GM19452 (cell line): ENCODE data around the gene WDR49.

ENCODE experiments used
- ATAC-seq: cut with Tn5 transposase; IDR thresholded peaks from one replicate; pipeline ENCODE4 v1.9.1; 2021; ENCODE audit not compliant: unreplicated experiment

The WDR49 gene

DNA sequence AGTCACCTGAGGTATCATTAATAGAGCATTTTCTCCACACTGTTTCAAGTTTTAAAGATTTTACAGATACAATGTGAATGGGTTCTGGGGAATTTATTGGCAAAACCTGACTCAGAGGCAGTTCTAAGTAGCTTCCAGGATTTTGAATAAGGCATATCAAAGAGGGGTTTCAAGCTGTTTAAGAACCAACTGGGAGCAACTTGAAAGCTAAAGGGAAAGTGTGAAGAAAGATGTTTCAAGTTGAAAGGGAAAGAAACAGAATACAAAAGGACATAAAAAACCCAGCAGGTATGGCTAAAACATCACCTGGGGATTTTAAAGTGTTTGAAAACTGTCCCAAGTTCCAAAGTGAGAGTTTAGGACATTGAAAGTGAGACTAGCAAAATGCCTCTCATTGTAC is 162.1 kb downstream of the WDR49 start:
- ATAC-seq: no peak

DNA sequence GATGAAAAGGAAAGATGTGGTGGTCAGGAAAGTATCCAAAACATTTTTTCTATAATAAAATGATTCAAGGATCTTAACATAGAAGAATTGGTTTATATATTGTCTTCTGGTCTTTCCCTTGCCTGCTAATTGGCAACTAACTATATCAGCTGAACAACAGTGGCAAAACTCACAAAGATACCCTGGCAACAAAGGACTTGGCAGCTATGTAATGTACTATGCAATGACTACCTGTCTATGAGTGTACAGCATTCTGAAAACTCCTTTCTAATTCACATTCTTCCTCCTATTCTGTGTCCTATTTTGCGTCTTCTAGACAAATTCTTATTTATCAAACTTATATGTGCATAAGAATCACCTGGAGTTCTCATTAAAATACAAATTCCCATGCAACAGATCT is 164.2 kb downstream of the WDR49 start:
- ATAC-seq: no peak

DNA sequence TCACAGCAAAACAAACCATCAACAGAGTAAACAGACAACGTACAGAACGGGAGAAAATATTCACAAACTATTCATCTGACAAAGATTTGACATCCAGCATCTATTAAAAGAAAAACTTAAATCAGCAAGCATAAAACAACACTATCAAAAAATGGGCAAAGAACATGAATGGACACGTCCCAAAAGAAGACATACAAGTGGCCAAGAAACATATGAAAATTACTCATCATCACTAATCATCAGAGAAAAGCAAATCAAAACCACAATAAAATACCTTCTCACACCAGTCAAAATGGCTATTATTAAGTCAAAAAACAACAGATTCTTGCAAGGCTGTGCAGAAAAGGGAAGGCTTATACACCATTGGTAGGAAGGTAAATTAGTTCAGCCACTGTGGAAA is 166.2 kb downstream of the WDR49 start:
- ATAC-seq: no peak

DNA sequence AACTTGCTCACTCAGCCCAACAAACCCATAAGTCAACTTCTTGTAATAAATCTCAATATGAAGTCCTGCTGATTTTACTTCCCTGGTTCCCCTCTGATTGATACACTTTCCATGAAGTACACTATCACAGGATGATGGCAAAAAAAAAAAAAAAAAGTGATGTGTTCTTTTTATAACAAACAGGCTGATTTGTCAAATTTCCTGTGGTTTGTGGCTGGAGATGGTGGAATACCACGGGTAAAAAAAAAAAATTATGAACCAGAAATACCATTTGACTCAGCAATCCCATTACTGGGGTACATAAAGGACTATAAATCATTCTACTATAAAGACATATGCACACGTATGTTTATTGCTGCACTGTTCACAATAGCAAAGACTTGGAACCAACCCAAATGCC is 169.2 kb downstream of the WDR49 start:
- no peak for ATAC-seq

DNA sequence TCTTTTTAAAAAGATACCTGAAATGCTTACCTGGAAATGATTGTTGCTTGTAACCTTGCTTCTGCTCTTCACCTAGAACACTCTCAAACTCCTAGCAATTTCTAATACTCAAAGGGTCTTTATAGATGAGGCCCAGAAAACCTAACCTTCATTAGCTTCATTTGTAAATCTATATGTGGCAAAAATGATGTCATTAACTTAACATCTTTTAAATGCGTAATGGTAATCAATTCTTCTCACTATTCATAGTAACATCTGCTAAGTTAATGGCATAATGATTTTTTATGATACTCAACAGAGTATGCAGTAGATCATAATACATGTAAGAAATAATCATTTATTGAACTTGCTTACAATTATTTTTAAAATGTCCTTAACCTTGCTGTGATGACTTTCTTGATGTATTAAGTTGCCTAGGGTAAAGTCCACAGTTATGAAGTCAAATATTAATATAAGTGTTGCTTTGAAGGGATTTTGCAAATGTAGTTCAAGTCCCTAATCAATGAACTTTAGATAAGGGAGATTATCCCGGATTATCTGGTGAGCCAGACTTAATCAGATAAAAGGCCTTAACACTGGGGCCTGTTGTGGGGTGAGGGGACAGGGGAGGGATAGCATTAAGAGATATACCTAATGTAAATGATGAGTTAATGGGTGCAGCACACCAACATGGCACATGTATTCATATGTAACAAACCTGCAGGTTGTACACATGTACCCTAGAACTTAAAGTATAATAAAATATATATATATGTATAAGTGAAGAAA is 169.8 kb downstream of the WDR49 start:
- ATAC-seq: no peak

DNA sequence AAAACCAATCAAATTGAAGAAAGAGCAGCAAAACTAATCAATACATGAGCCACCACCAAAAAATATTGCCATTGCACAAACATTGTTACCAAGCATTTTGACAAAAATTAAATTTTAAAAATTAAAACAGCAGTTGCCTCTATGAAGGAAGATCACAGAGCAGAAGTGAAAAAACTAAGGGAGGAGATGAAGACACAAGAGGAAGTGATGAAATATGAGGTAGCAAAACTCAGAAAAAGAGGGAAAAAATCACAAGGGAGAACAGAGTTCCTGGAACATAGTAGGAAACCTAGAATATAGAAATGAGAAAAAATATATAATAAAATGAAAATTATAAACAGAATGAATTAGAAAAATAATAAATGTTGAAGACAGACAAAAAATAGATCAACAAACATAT is 172.6 kb downstream of the WDR49 start:
- no peak for ATAC-seq

DNA sequence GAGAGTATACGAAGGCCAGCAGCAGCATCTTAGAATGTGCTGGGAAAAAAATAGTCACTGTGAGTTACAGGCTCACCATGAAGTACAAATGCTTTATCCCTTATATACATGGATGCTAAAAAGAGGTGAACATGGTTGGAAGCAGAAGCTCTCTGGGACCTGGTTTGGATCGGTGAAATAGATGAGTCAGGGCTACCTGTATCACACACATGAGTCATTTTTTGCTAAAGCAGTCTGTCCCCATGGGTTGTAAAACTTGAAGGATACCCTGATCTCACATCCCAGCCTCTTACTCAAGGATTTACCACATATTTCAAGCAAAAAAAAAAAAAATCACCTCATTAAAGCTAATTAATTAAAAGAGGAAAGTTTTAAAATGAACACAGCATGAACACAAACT is 173.0 kb downstream of the WDR49 start:
- ATAC-seq: no peak

DNA sequence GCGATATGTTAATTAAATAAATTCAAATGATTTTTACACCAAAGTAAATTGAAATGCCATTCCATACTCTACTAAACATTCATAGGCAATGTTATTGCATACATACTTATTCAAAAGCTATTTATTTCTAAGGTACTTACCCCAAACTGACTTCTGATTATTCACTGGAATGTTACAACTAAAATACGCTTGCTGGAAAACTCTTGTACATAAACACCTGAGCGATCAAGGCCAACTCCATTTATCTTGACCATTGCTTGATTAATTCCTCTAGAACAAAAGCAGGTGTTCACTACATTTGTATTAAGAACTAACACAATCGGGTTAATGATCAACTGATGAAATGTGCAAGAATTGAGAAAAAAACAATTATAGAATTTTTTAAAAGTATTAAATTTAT is 179.9 kb downstream of the WDR49 start, which contains the start of gene SERPINI2:
Gene SERPINI2, minus strand, starts transcription at position 180 of the 400 bp plus-strand sequence. CDS start 2,208 bp downstream, outside the sequence.
- ATAC-seq: no peak

DNA sequence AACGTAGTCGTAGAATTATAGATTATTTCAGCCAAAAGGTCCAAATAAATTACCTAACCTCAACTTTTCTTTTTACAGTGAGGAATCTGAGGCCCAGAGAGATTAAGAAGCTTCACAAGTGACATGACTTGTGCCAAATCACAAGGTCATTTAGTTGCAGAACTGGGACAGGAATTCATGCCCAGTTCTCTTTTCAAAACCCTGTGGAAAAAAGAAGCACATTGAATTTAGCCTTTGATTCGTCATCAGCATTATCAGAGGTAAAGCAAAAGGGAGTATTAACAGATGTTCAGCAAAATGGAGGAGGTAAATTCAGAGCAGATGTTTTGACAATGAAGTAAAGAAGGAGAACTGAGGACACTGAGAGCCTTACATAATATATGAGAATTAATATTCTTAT is 184.4 kb downstream of the WDR49 start:
- no peak for ATAC-seq

DNA sequence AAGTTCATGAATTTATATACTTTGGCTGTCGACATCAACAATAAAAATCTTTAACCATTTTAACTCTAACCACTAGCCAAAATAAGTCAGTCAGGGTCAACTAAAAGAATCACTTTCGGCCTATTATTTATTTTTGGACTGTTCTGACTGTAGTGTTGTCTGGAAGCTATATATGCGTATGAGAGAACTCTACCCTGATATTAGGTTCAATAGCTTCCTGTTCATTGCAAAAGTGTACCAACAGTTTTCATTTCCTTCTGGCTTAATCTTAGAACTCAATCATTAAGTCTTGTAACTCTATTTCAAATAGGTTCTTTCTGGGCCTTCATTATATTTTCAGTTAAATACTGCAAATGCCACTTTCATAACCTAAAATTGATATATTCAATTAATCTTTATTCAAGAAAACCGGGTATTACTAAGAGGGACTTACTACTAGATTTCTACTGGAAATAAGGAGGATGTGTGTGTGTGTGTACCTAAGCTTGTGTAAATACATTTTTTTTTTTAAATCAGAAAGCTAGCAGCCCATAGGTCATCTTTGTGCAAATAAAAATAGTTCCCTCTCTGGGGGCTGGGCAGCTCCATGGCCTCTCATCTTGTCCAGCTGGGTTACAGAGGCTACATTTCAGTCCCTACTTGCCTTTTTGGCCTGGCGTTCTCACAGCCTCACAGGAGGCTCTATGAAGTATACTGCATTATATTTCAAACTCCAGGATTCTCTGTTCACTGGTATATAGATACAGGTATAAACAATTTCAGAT is 185.7 kb downstream of the WDR49 start:
- ATAC-seq: no peak

DNA sequence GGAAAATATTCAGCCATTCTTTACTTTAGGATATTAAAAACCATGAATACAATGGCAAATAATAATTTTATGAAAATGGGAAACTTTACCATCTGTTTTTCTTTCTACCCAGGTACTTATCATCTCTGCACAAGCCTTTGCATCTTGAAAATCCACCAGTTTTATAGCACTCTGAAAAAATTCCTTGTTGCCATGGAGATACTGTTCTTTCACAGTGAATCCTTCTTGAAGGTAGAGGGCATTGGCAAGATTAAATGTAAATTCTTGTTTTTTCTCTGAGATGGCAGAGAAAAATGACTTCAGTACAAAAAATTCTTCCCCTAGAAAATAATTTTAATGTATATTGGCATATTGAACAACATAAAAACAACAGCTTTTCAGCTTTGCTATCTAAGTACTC is 186.8 kb downstream of the WDR49 start:
- ATAC-seq: no peak

DNA sequence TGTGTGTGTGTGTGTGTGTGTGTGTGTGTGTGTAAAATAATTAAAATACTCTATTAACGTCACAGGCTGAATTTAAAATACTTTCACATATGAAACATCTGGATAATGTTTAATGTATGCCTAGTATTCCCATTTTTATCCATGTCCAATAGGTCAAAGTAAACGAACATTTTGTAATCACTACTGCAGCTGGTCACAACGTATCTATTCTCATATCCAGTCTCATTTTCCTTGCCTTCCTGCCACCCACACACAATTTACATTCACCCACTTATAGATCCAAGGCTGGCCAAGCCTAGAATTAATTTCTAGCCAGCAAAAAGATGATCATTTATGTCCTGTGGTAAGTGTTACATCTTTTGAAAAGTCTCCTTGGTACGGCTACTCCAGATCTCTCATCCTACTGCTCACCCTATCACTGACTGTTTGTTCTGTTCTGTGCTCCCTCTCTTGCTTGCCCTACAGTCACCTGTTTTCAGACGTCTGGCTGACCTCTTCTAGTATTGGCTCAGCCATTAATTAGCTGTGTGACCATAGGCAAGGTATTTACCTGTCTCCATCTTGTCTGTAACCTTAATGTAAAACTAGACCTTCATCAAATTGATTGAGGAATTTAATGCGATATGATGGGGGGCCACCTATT is 197.5 kb downstream of the WDR49 start:
- no peak for ATAC-seq

DNA sequence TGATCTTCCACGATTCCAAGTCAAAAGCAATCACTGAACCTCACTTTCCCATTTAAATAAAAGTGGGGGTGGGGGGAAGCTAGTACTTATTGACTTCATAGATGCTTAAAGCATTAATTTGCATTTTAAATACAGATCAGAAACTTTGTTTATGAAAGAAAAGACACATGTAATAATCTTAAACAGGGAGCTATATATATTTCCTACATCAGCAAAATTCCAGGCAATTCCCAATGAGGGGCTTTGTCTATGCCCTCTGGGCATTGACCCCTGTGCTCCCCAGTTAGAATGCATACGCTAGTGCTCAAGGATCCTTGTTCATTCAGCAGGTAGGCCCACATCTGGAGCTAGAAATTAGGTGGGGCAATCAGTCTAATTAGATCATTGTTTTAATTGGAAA is 199.9 kb downstream of the WDR49 start:
- no peak for ATAC-seq

DNA sequence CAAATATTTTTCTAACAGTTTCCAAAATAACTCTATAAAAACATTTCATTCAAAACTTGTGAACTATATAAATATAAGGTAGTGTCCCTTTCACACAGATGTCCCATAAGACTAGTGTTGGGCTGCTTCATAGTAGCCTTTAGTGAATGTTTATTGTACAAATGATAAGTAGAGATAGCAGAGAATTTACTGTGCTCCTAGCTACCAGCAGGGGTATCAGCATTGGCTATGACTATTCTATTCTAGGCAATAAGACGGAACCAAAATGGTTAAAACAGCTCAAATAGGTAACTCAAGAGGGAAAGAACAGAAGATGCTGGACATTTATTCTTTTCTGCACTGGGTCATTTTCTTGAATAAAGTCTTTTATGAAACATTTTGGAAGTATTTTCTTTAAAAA is 202.5 kb downstream of the WDR49 start:
- no peak for ATAC-seq

DNA sequence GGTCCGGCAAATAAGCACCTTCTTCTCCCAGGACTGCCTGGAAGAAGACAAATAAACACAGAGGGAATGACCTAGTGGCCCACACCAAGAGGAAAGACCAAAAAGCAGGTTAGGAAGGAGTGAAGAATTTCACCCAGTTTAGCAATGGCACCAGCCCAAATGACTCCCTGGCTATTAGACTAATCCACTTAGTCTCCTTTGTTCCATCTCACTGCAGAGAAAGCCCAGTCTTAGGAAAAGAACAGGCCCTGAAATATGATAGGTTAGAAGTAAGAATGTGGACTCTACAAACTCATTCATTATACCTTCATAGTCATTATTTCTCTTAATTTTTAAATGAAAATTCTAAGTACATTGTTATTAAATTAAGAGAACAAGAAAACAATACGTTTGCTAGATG is 203.1 kb downstream of the WDR49 start:
- no peak for ATAC-seq

DNA sequence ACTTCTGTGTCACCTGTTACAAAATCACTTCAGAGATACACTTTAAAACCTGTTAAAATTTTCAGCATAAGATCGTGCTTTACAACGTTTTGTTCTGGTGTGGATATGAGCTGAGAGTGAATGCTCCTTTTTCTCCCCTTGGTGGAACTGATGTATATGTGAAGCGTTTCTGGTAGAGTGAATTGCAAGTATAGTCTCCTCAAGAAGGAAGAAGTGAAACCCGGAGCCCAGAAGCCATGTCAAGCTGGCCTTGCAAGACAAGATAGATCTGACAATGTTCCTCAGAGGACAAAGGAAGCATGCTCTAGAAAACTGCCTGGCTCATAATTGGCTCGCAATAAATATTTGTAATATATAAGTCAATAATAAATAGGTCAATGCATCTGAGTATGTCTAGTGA is 203.5 kb downstream of the WDR49 start:
- no peak for ATAC-seq

DNA sequence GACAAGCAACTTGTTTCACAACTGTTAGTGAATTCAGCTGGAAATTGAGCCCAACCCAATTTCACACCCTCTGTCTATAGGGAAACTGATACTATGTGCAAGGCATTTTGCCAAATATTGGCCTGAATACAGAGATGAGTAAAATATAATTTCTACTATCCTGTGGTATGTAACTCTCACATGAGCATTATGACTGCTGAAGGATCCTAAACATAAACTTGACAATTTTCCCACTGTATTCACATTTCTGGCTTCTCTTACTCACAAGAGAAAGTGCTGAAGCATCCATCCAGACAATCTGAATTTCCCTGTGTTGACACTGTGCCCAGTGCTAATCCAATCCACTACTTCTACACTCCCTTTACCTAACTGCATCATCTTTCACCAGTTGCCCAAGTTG is 208.3 kb downstream of the WDR49 start:
- no peak for ATAC-seq

DNA sequence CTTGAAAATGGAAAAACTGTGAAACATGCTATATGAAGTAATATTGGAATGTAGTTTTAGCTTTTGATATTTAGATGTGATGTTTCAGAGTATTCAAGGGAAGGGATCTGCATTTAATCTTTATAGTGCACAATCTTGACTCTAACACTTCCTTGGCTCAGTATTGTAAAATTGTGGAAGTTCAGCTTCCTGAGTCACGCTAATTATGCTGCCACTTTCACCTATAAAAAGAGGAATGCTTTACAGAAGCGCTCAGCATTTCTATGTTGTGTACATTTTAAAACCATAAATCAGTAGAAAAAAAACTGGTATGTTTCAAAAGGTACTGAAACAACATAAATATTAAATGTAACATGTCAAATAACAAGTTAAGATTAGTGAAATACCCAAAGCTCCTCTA is 212.5 kb downstream of the WDR49 start:
- no peak for ATAC-seq

DNA sequence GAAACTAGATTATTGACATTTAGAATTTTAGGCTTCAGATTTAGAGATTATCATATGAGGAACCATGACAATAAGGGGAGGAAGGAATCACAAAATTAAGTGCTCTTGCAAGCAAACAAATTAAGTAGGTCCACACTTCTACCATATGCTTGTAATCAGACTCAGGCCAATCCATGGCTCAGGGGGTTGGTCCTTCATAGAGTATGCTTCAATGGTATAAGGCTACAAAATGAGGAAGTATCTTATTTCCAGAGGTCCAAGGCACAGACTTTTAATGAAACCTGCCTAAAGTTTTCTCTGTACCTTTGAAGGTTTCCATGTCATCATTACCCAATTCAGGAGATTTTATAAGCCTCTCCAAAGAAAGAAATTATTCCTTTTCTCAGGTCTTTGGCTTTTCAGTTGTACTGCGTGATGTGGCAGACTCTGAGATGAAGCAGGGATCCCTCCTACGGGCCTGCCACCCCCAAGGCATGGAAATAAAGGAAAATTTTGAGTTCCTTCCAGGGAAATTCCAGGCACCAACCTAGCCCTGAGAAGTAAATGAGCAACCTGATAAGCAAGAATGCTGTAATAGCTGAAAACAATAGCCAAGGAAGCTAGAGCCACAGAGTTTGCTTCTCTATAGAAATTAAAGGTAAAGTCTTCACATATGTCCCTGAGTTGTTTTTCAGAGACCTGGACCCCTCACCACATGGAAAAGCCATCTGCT is 216.2 kb downstream of the WDR49 start:
- ATAC-seq: no peak
